SK-N-MC (cell line): Measurements from ENCODE around the gene MRGPRE.

ENCODE experiments used
- EZH2 ChIP-seq: fragments of 200-600 bp; sonication (generic); IDR thresholded peaks from one replicate; pipeline ENCODE4 v1.6.1; 2017; ENCODE audit warnings: antibody characterized with exemption
- FOXP2 ChIP-seq: optimal IDR thresholded peaks from 2 replicates; pipeline ENCODE3; 2011; ENCODE audit warnings: mild to moderate bottlenecking, moderate library complexity; ENCODE audit not compliant: insufficient read depth; ENCODE audit errors: extremely low read length, control extremely low read depth
- POLR2AphosphoS5 ChIP-seq: IDR thresholded peaks from 2 replicates; pipeline ENCODE4 v1.6.1; 2012; ENCODE audit warnings: mild to moderate bottlenecking, low read depth, low read length, borderline replicate concordance

DNA sequence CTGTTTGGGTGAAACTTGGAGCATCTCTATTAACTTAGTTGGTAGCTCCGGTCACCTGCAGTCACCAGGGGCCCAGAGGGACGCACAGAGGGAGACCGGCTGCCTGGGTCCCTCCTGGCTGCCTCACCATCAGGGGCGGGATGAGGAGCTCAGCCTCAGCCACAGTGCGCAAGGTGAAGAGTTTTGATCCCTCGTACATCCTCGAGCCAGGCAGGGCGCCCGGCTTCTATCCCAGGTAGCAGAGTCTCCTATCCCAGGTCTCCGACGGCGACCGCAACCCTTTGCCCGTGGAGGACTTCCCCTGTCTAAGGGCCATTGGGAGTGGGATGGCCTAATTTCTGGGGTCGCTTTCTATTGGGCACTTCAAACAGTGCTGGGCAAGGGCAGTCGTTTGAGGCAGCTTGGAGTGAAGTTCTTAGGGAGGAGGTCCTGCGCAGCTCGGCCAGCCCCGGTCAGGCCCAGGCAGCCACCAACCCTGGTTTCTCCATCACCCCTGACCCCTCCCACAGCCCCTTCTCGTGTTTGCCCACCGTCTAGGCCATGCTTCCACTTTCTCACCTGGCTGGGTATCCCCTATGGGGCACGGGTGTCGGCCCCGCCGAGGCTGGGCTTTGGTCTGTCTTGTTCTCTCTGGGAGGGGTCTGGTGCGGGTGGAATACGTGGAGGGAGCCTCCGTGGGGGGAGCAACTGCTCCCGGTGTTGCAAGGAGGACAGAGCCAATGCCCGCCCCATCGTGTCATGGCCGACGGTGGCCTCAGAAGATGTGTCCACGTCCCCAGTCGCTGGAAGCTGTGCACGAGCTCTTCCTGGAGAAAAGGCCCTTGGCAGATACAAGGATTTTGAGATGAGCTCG lies 10.0 kb downstream of the MRGPRE start:
- no peak for TF ChIP-seq EZH2
- no peak for TF ChIP-seq POLR2AphosphoS5
- no peak for TF ChIP-seq FOXP2
